Measurements from ENCODE around the gene GLRA1.

- TF ChIP-seq, protein P1, sequence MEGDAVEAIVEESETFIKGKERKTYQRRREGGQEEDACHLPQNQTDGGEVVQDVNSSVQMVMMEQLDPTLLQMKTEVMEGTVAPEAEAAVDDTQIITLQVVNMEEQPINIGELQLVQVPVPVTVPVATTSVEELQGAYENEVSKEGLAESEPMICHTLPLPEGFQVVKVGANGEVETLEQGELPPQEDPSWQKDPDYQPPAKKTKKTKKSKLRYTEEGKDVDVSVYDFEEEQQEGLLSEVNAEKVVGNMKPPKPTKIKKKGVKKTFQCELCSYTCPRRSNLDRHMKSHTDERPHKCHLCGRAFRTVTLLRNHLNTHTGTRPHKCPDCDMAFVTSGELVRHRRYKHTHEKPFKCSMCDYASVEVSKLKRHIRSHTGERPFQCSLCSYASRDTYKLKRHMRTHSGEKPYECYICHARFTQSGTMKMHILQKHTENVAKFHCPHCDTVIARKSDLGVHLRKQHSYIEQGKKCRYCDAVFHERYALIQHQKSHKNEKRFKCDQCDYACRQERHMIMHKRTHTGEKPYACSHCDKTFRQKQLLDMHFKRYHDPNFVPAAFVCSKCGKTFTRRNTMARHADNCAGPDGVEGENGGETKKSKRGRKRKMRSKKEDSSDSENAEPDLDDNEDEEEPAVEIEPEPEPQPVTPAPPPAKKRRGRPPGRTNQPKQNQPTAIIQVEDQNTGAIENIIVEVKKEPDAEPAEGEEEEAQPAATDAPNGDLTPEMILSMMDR (conservative IDR thresholded peaks at IDR 0.05; ENCODE audit: low read depth, low read length): no peak
- TF ChIP-seq RAD21 (IDR thresholded peaks at IDR 0.05; ENCODE audit: low read length) (no peak), MAZ (IDR thresholded peaks at IDR 0.05; ENCODE audit: borderline replicate concordance, low read depth, low read length) (no peak), RCOR1 (IDR thresholded peaks at IDR 0.05; ENCODE audit: insufficient replicate concordance, low read length) (no peak), FOS (IDR thresholded peaks at IDR 0.05; ENCODE audit: low read depth, low read length) (no peak), MAFK (IDR thresholded peaks at IDR 0.05; ENCODE audit: low read depth, low read length) (no peak), NFE2L2 (IDR thresholded peaks at IDR 0.05; ENCODE audit: low read depth, low read length) (no peak), CEBPB (IDR thresholded peaks at IDR 0.05; ENCODE audit: low read depth, low read length) (no peak), POLR2A (IDR thresholded peaks at IDR 0.05; ENCODE audit: low read depth, low read length) (no peak), CHD1 (IDR thresholded peaks at IDR 0.05; ENCODE audit: low read depth, low read length) (no peak), SMC3 (IDR thresholded peaks at IDR 0.05; ENCODE audit: low read depth, low read length) (no peak), BHLHE40 (IDR thresholded peaks at IDR 0.05; ENCODE audit: low read depth, low read length) (no peak)
- TF ChIP-seq, protein P2, sequence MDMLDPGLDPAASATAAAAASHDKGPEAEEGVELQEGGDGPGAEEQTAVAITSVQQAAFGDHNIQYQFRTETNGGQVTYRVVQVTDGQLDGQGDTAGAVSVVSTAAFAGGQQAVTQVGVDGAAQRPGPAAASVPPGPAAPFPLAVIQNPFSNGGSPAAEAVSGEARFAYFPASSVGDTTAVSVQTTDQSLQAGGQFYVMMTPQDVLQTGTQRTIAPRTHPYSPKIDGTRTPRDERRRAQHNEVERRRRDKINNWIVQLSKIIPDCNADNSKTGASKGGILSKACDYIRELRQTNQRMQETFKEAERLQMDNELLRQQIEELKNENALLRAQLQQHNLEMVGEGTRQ (IDR thresholded peaks at IDR 0.05; ENCODE audit: low read depth, low read length): no peak
Observed at GRCh38 chr5:151868451-151868850, 56.2 kb downstream of the GLRA1 start.
